Tibial artery (tissue), 4 donors: ENCODE results near the gene COLEC12.

Experiments used
- DNase-seq, 2 donors: peaks; one replicate each; pipeline ENCODE4 v3.0.0-alpha.2; 2019
- H3K27ac ChIP-seq, 2 donors: fragments of 200-600 bp; sonication (generic) in 1 of 2; 1 replicate in 1 of 2; 2 replicates in 1 of 2; pipeline ENCODE4 v1.5.1; 2018 to 2019; ENCODE audit warnings: mild to moderate bottlenecking in 1 of 2
- H3K27me3 ChIP-seq, 2 donors: fragments of 200-600 bp; sonication (generic) in 1 of 2; one replicate each; pipeline versions ENCODE4 v1.5.1 to v1.6.0; 2016 to 2019
- H3K36me3 ChIP-seq, 3 donors: fragments of 200-600 bp; sonication (generic) in 2 of 3; one replicate each; pipeline ENCODE4 v1.5.1; 2016 to 2019; ENCODE audit warnings: mild to moderate bottlenecking in 2 of 3
- H3K4me1 ChIP-seq, 4 donors: fragments of 200-600 bp; sonication (generic) in 2 of 4; 1 replicate in 3 of 4; 2 replicates in 1 of 4; pipeline ENCODE4 v1.5.1; 2016 to 2019
- H3K4me3 ChIP-seq, 2 donors: fragments of 200-600 bp; sonication (generic) in 1 of 2; 1 replicate in 1 of 2; 2 replicates in 1 of 2; pipeline ENCODE4 v1.5.1; 2018 to 2019; ENCODE audit warnings: mild to moderate bottlenecking in 2 of 2
- H3K9me3 ChIP-seq, 3 donors: fragments of 200-600 bp; sonication (generic) in 1 of 3; one replicate each; pipeline ENCODE4 v1.5.1; 2016 to 2019
- CTCF ChIP-seq, 2 experiments: fragments of 200-600 bp in 1 of 2; fragments of 450-650 bp in 1 of 2; IDR thresholded peaks; one replicate each; pipeline ENCODE4 v1.5.1; 2017 to 2019; ENCODE audit warnings: antibody characterized with exemption in 2 of 2, mild to moderate bottlenecking in 1 of 2, moderate library complexity in 1 of 2
- intact Hi-C: fragments of 100-400 bp; cut with DNase I; formaldehyde crosslinking; loops from one replicate; pipeline ENCODE4 v1.15.0; 2023; ENCODE audit warnings: low total_unique reads

COLEC12 gene

DNA sequence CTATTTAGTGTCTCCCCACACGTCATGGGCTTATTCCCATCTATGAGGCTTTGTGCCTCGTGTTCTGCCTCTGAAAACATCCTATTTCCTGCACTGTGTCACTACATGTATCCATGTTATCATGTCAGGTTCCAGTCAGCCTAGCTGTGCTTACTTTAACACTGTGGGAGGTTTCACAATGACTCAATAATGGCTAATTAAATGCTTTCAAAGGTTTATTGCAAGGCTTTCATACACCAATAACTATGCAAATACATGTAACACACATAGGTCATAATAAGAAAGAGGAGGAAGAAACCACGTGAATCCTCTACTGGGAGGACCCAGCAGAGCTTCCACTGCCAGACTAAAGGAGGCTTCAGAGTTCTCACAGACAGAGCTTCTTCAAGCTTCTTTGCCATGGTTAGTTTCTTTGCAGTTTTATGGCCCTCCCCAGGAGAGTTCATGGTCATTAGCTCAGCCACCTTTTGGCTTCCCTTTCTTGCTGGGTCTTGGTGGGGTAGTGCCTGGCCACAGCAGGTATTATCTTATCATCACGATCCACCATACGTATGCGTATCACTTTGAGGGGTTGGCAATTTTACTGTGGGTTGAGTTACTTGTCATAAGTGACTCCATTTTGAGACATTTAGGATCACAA is 5.1 kb upstream of the COLEC12 start:
- Histone ChIP-seq H3K4me1 (peaks cover 0 to 6% (median 2%) of the 10 kb centered on the region in 4 donors), H3K27me3 (no peaks in the 10 kb centered on the region), H3K36me3 (no peaks in the 10 kb centered on the region), H3K27ac (no peak overlapping the region), H3K9me3 (no peaks in the 10 kb centered on the region), H3K4me3 (no peak overlapping the region)
- TF ChIP-seq CTCF (IDR thresholded peaks at IDR 0.05), result no peak
- DNase-seq, result no peak
- intact Hi-C loops, result no loop called here

DNA sequence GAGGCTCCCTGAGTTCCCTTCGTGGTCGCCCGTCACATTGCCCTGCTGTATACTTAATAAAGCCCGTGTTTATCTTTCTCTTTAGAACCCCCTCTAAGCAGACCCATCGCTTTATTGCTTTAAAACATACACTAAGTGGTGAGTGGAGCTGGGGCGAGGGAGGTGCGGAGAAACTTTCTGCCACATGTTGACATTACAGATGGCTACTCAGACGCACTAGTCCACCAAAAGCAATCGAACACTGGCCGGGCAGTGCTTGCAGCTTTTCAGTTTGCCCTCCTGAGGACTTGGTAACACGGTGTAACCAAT is 859 bp upstream of the COLEC12 start:
- Histone ChIP-seq H3K36me3 (no peaks in the 10 kb centered on the region), H3K4me3 (no peak overlapping the region), H3K27me3 (peaks cover 0 to 26% of the 10 kb centered on the region in 2 donors), H3K4me1 (peaks cover 0 to 26% (median 18%) of the 10 kb centered on the region in 4 donors), H3K27ac (no peak overlapping the region), H3K9me3 (no peaks in the 10 kb centered on the region)
- intact Hi-C loops, result no loop called here
- DNase-seq, result no peak
- TF ChIP-seq CTCF (IDR thresholded peaks at IDR 0.05), result no peak

DNA sequence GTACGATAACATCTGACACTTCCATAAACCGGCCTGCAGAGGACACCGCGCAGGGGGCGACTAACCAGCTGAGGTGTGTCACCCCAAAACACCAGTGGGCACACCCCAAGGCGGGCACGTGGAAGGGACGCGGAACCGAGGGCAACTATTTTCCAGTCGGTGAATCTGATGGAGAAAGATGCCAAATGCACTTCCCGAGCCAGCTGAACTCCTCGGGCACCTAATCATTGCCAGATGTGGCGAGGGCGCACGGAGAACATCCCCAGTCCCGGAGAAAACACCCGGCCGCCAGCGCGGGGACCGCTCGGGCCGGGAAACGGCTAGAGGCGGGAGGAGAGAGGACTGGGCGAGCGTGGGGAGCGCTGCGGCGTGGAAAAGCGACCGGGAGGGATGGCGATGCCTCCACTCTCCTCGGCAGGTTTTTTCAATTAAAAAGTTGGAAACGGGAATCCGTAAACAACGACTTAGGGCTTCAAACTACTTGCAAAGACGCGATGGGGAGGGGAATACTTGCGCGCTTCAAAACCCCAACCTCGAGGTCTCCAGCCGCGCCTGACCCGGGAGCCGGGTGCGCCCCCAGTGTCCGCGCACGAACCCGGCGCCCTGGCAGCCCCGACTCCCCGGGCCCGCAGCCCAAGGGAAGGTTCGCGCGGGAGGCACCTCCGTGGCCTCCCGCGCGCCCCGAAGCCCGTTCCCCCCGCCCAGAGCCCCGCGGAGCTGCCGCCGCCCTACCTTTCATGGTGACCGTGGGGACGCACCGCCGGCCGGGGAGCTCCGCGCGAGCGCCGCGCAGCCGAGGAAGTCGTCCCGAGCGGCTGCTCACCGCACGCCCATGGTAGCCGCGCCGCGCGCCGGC is 497 bp downstream of the COLEC12 start:
- Histone ChIP-seq H3K27ac (no peak overlapping the region), H3K36me3 (no peaks in the 10 kb centered on the region), H3K27me3 (peaks cover 0 to 26% of the 10 kb centered on the region in 2 donors), H3K4me3 (peak overlapping the region; percentile 50 to 63), H3K4me1 (peaks cover 0 to 26% (median 18%) of the 10 kb centered on the region in 4 donors), H3K9me3 (no peaks in the 10 kb centered on the region)
- intact Hi-C loops, result no loop called here
- no peak for DNase-seq
- no peak for TF ChIP-seq CTCF (IDR thresholded peaks at IDR 0.05)

DNA sequence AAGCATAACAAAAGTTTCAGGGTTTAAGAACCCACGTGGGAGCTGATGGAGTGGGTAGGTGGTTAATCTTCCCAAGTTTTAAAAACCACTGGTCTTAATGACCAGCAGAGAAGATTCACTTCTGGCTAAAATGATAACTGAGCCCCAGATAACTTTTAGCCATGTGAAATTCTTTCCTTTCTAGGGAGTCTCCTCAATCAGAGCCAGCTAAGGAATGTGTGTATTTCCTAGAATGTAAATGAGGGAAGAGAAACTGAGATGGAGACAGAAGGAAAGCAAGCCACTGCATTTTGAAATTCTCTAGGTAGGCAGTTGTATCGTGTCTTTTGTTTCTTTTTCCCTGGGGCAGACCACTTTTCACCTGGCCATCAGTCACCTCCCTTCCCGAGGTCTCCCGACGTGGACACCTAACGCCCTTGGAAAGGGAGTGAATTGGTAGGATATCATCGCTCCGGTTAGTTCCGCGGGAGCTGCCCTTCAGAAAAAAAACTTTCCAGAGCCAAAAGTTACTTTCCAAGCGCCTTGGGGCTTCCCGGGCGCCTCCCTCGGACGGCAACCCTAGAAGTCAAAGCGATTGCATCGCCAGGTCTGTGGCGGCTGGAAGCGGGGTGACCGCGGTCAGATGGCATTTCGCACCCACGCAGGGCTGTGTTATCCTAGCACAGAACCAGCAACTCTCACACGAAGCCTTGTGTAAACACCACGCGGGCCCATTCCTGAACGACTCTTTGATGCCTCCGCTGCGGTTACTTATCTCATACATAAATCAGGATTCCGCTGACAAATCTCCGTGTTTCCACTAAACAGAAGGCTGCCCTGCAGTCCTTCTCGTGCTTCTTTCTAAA is 1.3 kb downstream of the COLEC12 start:
- no peak overlapping the region for H3K27ac ChIP-seq
- no peak for TF ChIP-seq CTCF (IDR thresholded peaks at IDR 0.05)
- peaks cover 0 to 26% of the 10 kb centered on the region in 2 donors for H3K27me3 ChIP-seq
- no peak for DNase-seq
- peaks cover 0 to 26% (median 18%) of the 10 kb centered on the region in 4 donors for H3K4me1 ChIP-seq
- H3K36me3 ChIP-seq, result no peaks in the 10 kb centered on the region
- intact Hi-C loops, result no loop called here
- peak overlapping the region; percentile 50 to 63 for H3K4me3 ChIP-seq
- H3K9me3 ChIP-seq, result no peaks in the 10 kb centered on the region

DNA sequence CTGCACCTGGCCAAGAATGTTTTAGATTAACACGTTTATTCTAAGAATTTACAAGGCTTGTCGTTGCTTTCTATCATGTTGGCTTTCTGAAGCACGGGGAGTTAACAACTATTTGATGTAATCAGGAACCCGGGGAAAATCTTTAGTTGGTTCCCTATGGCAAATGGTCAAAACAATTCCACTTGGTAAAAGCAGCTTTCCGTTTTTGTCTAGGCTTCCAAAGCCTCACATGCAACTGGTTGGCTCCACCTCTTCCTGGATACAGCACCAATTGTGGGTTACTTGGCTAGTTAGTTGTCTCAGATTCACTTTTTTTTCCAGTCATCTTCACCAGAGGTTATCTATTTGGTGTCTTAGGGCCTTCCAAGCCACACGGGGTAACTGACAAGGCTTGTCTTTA is 2.8 kb downstream of the COLEC12 start:
- H3K27me3 ChIP-seq, result peaks cover 0 to 26% of the 10 kb centered on the region in 2 donors
- intact Hi-C loops, result no loop called here
- no peaks in the 10 kb centered on the region for H3K36me3 ChIP-seq
- DNase-seq, result no peak
- no peak for TF ChIP-seq CTCF (IDR thresholded peaks at IDR 0.05)
- no peak overlapping the region for H3K4me3 ChIP-seq
- no peak overlapping the region for H3K27ac ChIP-seq
- no peaks in the 10 kb centered on the region for H3K9me3 ChIP-seq
- H3K4me1 ChIP-seq, result peaks cover 0 to 26% (median 18%) of the 10 kb centered on the region in 4 donors
